ENCODE data around the gene SMIM22. TPM values are rescaled to one million over a fixed set of nuclear protein-coding genes. Genes with fewer than 3 reads are reported as not detected.
A peak's percentile ranks its signal among the peaks of the same experiment; 100 is the strongest.
"Not testable (repeated sequence)": the region's sequence is repeated elsewhere in the genome, so short reads cannot be mapped to it uniquely, and the experiment has no call there.

The SMIM22 gene
- total RNA-seq, 1 donor from 2014 or later = not detected

DNA sequence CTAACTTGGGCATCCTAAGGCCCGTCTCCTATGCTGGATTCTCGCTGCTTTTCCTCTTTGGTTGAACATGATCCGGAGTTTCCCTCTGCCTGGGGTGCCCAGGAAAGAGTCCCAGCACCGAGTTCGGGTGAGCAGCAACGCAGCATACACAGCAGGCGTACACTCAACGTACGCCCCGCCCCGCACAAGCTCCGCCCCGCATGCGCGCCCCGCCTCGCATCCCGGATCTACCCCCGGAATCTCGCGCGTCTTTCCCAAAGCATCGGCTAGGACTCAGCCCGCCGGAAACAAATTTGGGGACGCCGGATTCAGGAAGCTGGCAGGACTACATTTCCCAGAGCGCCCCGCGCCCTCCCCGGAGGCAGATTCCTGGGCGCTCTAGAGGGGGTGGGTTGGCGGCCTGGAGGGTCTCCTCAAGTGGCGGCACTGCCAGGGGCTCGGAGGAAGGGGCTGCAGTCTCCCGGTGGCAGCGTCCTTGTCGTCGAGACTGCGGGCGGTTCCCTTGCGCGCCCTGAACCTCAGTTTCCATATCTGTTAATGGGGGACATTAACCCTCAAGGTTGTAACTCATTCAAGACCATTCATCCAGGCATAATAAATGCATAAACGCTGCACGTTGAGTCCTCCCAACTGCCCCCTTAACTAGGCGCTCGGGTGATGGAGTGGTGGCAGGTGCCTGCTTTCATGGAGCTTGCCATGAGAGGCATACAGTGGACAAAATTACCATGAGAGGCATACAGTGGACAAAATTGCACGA lies 26.4 kb upstream of the SMIM22 start:
- DNase-seq (ENCODE audit: low read depth in 2 of 2) = peak; percentile 82 to 90

DNA sequence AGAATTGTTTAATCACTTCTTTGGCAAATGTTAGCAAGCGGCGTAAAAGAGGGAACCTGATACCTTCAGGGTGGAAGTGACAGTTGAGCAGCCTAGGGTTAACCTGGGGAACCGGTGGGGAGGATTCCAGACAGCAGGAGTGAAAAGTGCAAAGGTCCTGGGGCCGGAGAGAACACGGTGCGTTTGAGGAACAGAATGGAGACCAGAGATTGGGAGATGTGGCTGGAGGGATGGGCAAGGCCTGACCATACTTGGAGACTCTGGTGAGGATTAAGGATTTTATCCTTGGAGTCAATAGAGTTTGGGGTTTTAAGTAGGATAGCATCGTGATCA lies 25.9 kb upstream of the SMIM22 start:
- DNase-seq (ENCODE audit: low read depth in 2 of 2) = no peak

GRCh38 chr16:4771646-4772045 lies 23.5 kb upstream of the SMIM22 start:
- DNase-seq (ENCODE audit: low read depth in 2 of 2) = no peak

GRCh38 chr16:4772351-4772750 lies 22.8 kb upstream of the SMIM22 start:
- DNase-seq (ENCODE audit: low read depth in 2 of 2) = no peak

DNA sequence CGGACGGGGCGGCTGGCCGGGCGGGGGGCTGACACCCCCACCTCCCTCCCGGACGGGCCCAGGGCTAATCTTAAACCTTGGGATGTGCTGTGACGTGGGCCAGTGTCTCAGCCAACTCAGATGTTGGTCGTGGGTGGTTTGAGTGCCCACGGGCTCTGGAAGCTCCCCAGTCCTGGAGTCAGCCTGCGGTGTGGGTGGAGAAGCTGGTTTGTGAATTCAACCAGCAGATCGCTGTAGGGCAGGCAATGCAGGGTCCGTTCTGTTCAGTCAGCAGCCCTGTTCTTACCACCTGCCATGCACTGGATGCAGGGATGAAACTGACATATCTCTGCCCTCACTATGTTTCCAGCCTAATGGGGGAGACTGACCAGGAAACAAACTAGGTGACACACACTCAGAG lies 20.2 kb upstream of the SMIM22 start:
- DNase-seq (ENCODE audit: low read depth in 2 of 2) = no peak

GRCh38 chr16:4776141-4776705 lies 18.9 kb upstream of the SMIM22 start:
- no peak for DNase-seq (ENCODE audit: low read depth in 2 of 2)

DNA sequence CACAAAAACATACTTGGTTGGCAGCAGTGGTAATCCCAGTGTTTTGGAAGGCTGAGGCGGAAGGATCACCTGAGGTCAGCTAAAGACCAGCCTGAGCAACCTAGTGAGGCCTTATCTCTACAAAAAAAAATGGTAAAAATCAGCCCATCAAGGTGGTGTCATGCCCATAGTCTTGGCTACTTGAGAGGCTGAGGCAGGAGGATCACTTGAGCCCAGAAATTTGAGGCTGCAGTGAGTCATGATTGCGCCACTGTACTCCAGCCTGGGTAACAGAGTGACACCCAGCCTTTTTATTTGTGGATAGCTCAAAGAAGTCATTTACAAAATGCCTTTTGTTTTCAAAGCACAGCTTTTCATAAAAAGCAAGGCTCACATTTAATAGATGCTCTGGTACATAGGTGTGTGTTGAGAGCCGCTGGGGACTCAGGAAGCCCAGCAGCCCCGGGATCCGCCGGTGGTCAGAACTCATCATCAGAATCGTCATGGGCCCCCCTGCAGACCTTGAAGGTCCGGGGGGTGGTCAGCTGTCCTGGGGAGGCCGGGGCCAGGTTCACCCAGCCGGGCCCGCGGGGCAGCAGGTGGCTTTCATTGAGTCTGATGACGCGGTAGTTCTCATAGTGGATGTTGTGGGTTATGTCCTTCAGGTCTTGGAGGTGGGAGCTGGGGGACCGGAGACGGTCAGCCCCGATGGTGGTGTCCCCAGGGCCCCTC lies 17.7 kb upstream of the SMIM22 start:
- DNase-seq (ENCODE audit: low read depth in 2 of 2) = no peak

DNA sequence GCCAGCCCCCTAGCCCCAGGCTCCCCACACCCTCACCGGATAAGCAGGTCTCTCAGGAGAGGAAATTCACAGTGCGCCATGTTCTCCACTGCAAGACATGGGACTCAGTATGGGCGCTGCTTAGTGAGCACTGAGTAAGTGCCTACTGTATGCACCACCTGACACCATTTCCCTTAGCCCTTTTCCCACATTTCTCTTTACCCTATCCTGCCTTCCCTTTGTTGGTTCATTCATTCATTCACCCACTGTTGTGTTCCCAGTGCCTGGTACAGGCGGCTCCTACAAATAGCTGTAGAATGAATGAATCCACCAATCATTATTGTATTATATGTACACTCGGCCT lies 17.1 kb upstream of the SMIM22 start:
- no peak for DNase-seq (ENCODE audit: low read depth in 2 of 2)

GRCh38 chr16:4780235-4780634 lies 14.9 kb upstream of the SMIM22 start:
- no peak for DNase-seq (ENCODE audit: low read depth in 2 of 2)

GRCh38 chr16:4783251-4783950 lies 11.8 kb upstream of the SMIM22 start:
- DNase-seq (ENCODE audit: low read depth in 2 of 2) = no peak

- DNase-seq (ENCODE audit: low read depth in 2 of 2) = no peak
Measured at GRCh38 chr16:4783951-4784336, 11.2 kb upstream of the SMIM22 start.

- DNase-seq (ENCODE audit: low read depth in 2 of 2) = not testable (repeated sequence)
Measured at GRCh38 chr16:4784444-4784987, 10.7 kb upstream of the SMIM22 start.

DNA sequence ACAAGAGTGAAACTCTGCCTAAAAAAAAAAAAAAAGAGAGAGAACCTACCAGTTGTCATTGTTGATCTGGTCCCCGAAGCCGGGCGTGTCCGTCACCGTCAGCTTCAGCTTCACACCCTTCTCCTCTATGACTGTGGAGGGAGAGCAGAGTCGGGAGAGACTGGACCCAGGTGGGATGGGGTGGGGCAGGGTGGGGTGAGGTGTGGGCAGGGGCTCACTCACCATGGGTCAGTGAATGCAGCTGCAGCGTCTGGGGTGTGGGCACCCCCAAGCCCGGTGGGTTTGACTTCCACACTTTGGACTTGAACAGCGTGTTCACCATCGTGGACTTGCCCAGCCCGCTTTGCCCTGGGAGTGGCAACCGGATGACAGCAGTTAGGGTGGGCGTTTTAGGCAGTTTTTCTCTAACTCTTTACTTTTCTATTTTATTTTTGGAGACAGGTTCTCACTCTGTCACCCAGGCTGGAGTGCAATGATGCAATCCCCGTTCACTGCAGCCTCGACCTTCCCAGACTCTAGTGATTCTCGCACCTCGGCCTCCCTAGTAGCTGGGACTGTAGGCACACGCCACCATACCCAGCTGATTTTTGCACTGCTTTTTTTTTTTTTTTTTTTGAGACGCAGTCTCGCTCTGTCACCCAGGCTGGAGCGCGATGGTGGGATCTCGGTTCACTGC lies 9.3 kb upstream of the SMIM22 start:
- DNase-seq (ENCODE audit: low read depth in 2 of 2) = no peak

GRCh38 chr16:4787068-4787467 lies 8.1 kb upstream of the SMIM22 start:
- no peak for DNase-seq (ENCODE audit: low read depth in 2 of 2)

GRCh38 chr16:4787627-4788482 lies 7.3 kb upstream of the SMIM22 start, which contains the start of gene SEPTIN12:
Gene SEPTIN12, minus strand, starts transcription at chr16:4788345. Its CDS starts 700 bp downstream, at chr16:4787645.
- DNase-seq (ENCODE audit: low read depth in 2 of 2) = no peak

GRCh38 chr16:4788489-4788889 lies 6.7 kb upstream of the SMIM22 start:
- DNase-seq (ENCODE audit: low read depth in 2 of 2) = no peak

- DNase-seq (ENCODE audit: low read depth in 2 of 2) = no peak
Measured at GRCh38 chr16:4788910-4789309, 6.3 kb upstream of the SMIM22 start.

DNA sequence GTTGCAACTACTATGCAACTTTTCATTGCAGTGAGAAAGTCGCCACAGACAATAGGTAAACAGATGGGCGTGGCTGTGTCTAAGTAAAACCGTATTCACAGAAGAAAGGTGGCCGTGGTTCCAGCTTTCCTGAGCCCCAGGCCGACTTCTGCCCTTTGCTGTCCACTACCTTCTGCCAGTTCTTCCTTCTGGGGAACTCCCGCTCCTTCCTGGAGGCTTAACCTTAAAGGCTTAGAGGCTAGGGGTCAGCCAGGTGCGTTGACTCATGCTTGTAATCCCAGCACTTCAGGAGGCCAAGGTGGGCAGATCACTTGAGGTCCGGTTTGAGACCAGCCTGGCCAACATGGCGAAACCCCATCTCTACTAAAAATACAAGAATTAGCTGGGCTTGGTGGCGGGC lies 4.9 kb upstream of the SMIM22 start:
- DNase-seq (ENCODE audit: low read depth in 2 of 2) = no peak

- no peak for DNase-seq (ENCODE audit: low read depth in 2 of 2)
Measured at GRCh38 chr16:4790871-4791270, 4.3 kb upstream of the SMIM22 start.

DNA sequence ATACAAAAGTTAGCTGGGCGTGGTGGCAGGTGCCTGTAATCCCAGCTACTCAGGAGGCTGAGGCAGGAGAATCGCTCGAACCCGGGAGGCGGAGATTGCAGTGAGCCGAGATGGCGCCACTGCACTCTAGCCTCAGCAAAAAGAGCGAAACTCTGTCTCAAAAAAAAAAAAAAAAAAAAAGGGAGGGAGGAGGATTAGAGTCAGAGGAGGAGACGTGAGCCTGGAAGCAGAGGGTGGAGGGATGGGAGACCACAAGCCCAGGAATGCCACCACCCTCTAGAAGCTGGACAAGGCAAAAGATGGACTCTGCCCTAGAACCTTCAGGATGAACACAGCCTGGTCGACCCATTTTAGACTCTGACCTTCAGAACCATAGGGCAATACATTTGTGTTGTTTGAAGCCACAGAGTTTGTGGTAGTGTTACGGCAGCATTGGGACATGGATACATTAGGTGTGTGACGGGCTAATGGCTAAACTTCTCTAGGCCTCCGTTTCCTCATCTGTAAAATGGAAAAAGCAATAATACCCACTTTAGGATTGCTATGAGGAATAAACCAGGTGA lies 2.1 kb upstream of the SMIM22 start:
- DNase-seq (ENCODE audit: low read depth in 2 of 2) = no peak

Measured in dermis microvascular lymphatic vessel endothelial cell (primary cell).